Measurements from ENCODE around the gene SV2C. TPM values are rescaled to one million over a fixed set of nuclear protein-coding genes. Genes with fewer than 3 reads are reported as not detected.

Gene SV2C
- total RNA-seq, 1 donor: not detected

GRCh38 chr5:76099286-76099702 lies 16.1 kb downstream of the SV2C start:
- DNase-seq (ENCODE audit: insufficient read length, low spot score, missing footprints): no peak
- no peaks in the 10 kb centered on the region for H4K20me1 ChIP-seq (ENCODE audit: insufficient read depth, low read length)

DNA sequence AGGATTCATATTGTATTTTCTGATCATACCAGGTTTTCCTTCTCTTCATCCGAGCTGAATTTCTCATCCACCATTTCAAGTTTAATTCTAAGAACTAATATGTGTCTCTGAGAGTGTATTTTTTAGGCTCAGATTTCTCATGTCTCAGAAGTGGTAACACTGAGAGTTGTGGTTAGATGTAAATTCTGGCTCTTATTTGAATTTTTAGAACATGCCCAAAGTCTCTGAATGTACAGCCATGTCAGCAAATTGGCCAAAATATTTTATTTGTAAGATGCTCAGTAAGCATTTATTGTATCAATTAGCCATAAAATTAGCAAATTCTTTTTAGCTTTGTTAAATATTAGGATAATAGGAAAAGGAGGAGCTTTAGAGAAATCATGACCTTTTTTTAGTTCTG lies 16.6 kb downstream of the SV2C start:
- H3K4me3 ChIP-seq (ENCODE audit: insufficient read depth, low read length): no peak overlapping the region
- no peak overlapping the region for H3K27ac ChIP-seq (ENCODE audit: low read depth, low read length)
- H2AFZ ChIP-seq (ENCODE audit: low read length): no peak overlapping the region
- TF ChIP-seq, protein P1, sequence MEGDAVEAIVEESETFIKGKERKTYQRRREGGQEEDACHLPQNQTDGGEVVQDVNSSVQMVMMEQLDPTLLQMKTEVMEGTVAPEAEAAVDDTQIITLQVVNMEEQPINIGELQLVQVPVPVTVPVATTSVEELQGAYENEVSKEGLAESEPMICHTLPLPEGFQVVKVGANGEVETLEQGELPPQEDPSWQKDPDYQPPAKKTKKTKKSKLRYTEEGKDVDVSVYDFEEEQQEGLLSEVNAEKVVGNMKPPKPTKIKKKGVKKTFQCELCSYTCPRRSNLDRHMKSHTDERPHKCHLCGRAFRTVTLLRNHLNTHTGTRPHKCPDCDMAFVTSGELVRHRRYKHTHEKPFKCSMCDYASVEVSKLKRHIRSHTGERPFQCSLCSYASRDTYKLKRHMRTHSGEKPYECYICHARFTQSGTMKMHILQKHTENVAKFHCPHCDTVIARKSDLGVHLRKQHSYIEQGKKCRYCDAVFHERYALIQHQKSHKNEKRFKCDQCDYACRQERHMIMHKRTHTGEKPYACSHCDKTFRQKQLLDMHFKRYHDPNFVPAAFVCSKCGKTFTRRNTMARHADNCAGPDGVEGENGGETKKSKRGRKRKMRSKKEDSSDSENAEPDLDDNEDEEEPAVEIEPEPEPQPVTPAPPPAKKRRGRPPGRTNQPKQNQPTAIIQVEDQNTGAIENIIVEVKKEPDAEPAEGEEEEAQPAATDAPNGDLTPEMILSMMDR (IDR thresholded peaks at IDR 0.05; ENCODE audit: extremely low read depth, low read depth, low read length): no peak
- H3K4me1 ChIP-seq (ENCODE audit: insufficient read depth, low read length): no peaks in the 10 kb centered on the region
- H3K4me2 ChIP-seq (ENCODE audit: insufficient read depth, low read length): no peak overlapping the region
- H3K27me3 ChIP-seq (ENCODE audit: insufficient read depth, low read length): no peaks in the 10 kb centered on the region
- peaks cover 3% of the 10 kb centered on the region for H3K9me3 ChIP-seq (ENCODE audit: low read depth, low read length)
- no peaks in the 10 kb centered on the region for H3K36me3 ChIP-seq (ENCODE audit: insufficient read depth, low read length)
- no peak for DNase-seq (ENCODE audit: insufficient read length, low spot score, missing footprints)
- no peaks in the 10 kb centered on the region for H3K79me2 ChIP-seq (ENCODE audit: insufficient read depth, low read length)
- H4K20me1 ChIP-seq (ENCODE audit: insufficient read depth, low read length): no peaks in the 10 kb centered on the region

More at GRCh38 chr5:76099286-76099702, 16.1 kb downstream of the SV2C start:
- TF ChIP-seq, protein P1 (IDR thresholded peaks at IDR 0.05; ENCODE audit: extremely low read depth, low read depth, low read length): no peak
- Histone ChIP-seq H3K79me2 (ENCODE audit: insufficient read depth, low read length) (no peaks in the 10 kb centered on the region), H3K4me3 (ENCODE audit: insufficient read depth, low read length) (no peak overlapping the region), H3K4me1 (ENCODE audit: insufficient read depth, low read length) (no peaks in the 10 kb centered on the region), H3K36me3 (ENCODE audit: insufficient read depth, low read length) (no peaks in the 10 kb centered on the region), H3K9me3 (ENCODE audit: low read depth, low read length) (peaks cover 3% of the 10 kb centered on the region), H3K4me2 (ENCODE audit: insufficient read depth, low read length) (no peak overlapping the region), H3K27ac (ENCODE audit: low read depth, low read length) (no peak overlapping the region), H3K27me3 (ENCODE audit: insufficient read depth, low read length) (no peaks in the 10 kb centered on the region), H2AFZ (ENCODE audit: low read length) (no peak overlapping the region)

DNA sequence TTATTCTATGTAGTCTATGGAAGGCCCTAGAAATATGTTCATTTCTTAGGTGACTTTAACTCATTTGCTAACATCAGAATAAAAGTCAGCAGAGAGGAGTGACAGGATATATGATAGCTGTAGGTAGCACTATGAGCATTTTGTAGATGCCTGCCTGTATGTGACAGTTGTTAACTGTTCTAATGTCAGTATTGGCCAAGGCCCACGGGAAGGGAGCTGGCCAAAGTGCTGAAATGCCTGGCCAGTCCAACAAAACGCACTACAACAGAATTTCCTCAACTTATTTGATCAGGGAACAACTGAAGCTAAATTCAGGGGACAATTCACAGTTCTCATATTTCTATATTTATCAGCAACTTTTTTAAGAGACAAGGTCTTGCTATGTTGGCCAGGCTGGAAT lies 20.8 kb downstream of the SV2C start:
- Histone ChIP-seq H3K9me3 (ENCODE audit: low read depth, low read length) (peaks cover 3% of the 10 kb centered on the region), H3K79me2 (ENCODE audit: insufficient read depth, low read length) (no peaks in the 10 kb centered on the region), H4K20me1 (ENCODE audit: insufficient read depth, low read length) (no peaks in the 10 kb centered on the region), H3K4me1 (ENCODE audit: insufficient read depth, low read length) (no peaks in the 10 kb centered on the region), H2AFZ (ENCODE audit: low read length) (no peak overlapping the region), H3K4me3 (ENCODE audit: insufficient read depth, low read length) (no peak overlapping the region), H3K27ac (ENCODE audit: low read depth, low read length) (no peak overlapping the region), H3K27me3 (ENCODE audit: insufficient read depth, low read length) (no peaks in the 10 kb centered on the region), H3K36me3 (ENCODE audit: insufficient read depth, low read length) (no peaks in the 10 kb centered on the region), H3K4me2 (ENCODE audit: insufficient read depth, low read length) (no peak overlapping the region)
- TF ChIP-seq, protein P1 (IDR thresholded peaks at IDR 0.05; ENCODE audit: extremely low read depth, low read depth, low read length): no peak
- no peak for DNase-seq (ENCODE audit: insufficient read length, low spot score, missing footprints)

DNA sequence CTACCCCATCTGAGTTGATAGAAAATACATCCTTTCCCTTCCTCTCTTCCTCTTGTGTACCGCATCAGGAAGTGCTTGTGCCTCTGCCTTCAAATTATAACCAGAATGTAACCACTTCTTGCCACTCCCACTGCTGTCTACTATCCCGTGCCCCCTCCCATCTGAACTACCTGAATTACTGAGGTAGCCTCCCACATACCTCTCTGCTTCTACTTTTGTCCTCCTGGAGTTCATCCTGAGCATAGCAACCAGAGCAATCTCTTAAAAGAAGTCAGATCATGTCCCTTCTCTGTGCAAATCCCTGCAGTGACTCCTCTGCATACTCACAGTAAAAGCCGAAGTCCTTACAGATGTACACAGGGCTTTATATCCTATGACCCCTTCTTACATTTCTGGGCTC lies 23.0 kb downstream of the SV2C start:
- no peaks in the 10 kb centered on the region for H3K4me1 ChIP-seq (ENCODE audit: insufficient read depth, low read length)
- no peaks in the 10 kb centered on the region for H3K79me2 ChIP-seq (ENCODE audit: insufficient read depth, low read length)
- no peak overlapping the region for H3K4me2 ChIP-seq (ENCODE audit: insufficient read depth, low read length)
- no peak overlapping the region for H3K27ac ChIP-seq (ENCODE audit: low read depth, low read length)
- H3K9me3 ChIP-seq (ENCODE audit: low read depth, low read length): no peaks in the 10 kb centered on the region
- DNase-seq (ENCODE audit: insufficient read length, low spot score, missing footprints): no peak
- TF ChIP-seq, protein P1 (IDR thresholded peaks at IDR 0.05; ENCODE audit: extremely low read depth, low read depth, low read length): no peak
- no peaks in the 10 kb centered on the region for H3K36me3 ChIP-seq (ENCODE audit: insufficient read depth, low read length)
- H3K27me3 ChIP-seq (ENCODE audit: insufficient read depth, low read length): no peaks in the 10 kb centered on the region
- no peak overlapping the region for H2AFZ ChIP-seq (ENCODE audit: low read length)
- H4K20me1 ChIP-seq (ENCODE audit: insufficient read depth, low read length): no peaks in the 10 kb centered on the region
- H3K4me3 ChIP-seq (ENCODE audit: insufficient read depth, low read length): no peak overlapping the region
